ENCODE results near the gene ZNF787. TPM values are rescaled to one million over a fixed set of nuclear protein-coding genes. Genes with fewer than 3 reads are reported as not detected.

Gene ZNF787
- total and polyA plus RNA-seq, 2 of the 4 experiments (the other 2 are of a cell fraction) = 4.8 to 11.2 TPM

DNA sequence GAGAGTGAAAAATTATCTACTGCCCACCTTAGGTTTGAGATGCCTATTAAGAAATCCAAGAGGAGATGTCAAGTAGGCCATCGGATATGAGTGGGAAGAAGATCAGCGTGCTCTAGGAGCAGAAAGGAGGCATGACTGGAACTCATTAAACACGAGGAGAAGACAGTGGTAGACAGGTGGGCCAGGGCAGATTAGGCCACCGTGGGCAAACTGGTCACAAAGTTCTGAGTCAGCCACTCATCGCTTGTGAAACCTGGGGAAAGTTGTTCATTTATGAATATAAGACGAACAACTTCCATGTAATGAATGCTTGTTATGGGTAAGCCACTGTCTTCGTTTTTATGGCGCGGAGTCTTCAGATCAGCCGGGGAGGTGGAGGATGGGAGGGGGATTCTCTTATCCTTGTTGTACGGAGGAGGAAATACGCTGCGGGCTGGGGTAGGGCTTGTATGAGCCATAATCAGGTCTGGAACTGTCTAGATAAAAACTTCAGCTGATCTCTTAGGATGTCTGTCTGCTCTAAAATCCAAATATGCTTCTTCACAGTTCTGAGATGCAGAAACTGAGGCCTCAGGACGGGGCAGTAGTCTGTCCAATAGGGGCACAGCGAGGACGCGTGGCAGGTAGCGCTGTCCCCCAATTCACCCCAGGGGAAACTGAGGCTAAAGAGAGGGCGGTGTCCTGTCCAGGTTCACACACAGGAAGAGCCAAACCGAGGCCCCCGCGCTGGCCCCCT lies 18.9 kb upstream of the ZNF787 start:
- Histone ChIP-seq H2AFZ (replicated peaks; ENCODE audit: low read length, poor library complexity) (peak overlapping the region; percentile 95), H3K23ac (ENCODE audit: low read depth, low read length) (no peak overlapping the region), H3K9me1 (ENCODE audit: insufficient read depth, low read length) (peaks cover 22% of the 10 kb centered on the region), H4K8ac (ENCODE audit: low read depth in 2 of 2, low read length in 2 of 2) (peak overlapping the region; percentile 77 to 82), H2BK120ac (ENCODE audit: low read depth, low read length) (no peak overlapping the region), H3K18ac (ENCODE audit: low read depth, low read length) (no peak overlapping the region), H3K9me3 (ENCODE audit: control insufficient read depth, insufficient read depth, low read length) (no peaks in the 10 kb centered on the region), H3K27me3 (ENCODE audit: control insufficient read depth, insufficient read depth, low read length) (no peaks in the 10 kb centered on the region), H3K14ac (replicated peaks; ENCODE audit: low read depth, low read length) (peak overlapping the region; percentile 56), H3K9ac (ENCODE audit: low read depth, low read length) (peak overlapping the region; percentile 63), H4K5ac (ENCODE audit: low read depth, low read length) (peak overlapping the region; percentile 36), H4K20me1 (ENCODE audit: insufficient read depth, low read length) (peaks cover 3% of the 10 kb centered on the region; the same call in 1 of the 2 replicates), H3K36me3 (ENCODE audit: control insufficient read depth, insufficient read depth, low read length) (peaks cover 4% of the 10 kb centered on the region; the same call in 1 of the 2 replicates), H3K56ac (ENCODE audit: extremely low read depth, insufficient read depth, low read length) (peak overlapping the region; percentile 44; the same call in 1 of the 2 replicates), H3K27ac (ENCODE audit: insufficient read depth, low read length) (peak overlapping the region; percentile 73), H3K4me2 (ENCODE audit: low read depth, low read length) (peak overlapping the region; percentile 71), H2AK5ac (ENCODE audit: low read depth, low read length) (peak overlapping the region; percentile 44; the same call in 1 of the 2 replicates), H2BK20ac (ENCODE audit: low read depth, low read length) (no peak overlapping the region), H3K4ac (ENCODE audit: low read depth, low read length) (peak overlapping the region; percentile 62), H3K4me3 (ENCODE audit: insufficient read depth, low read depth, low read length) (peak overlapping the region; percentile 38), H3K79me1 (ENCODE audit: low read depth in 1 of 2, low read length in 2 of 2) (peaks cover 18 to 37% of the 10 kb centered on the region in 2 experiments), H3K4me1 (ENCODE audit: control insufficient read depth, insufficient read depth, low read length) (no peaks in the 10 kb centered on the region; the same call in 1 of the 2 replicates), H4K91ac (ENCODE audit: insufficient read depth, low read depth, low read length) (0 out of 2 replicates have a peak overlapping the region, but pooled peaks have one; percentile 35), H2BK15ac (ENCODE audit: low read depth, low read length) (no peak overlapping the region), H2BK5ac (ENCODE audit: low read depth, low read length, poor library complexity, severe bottlenecking) (peak overlapping the region; percentile 51), H2AK9ac (replicated peaks; ENCODE audit: low read depth, low read length, poor library complexity) (peak overlapping the region; percentile 69)
- POLR2A ChIA-PET (ENCODE audit: unreplicated experiment) = interaction anchor here (1.5 kb wide), 1 partner anchor 19 kb away, joined by 8 read pairs; the partner anchor contains the start of gene ZNF787
- CTCF ChIA-PET = interaction anchor here (0.6 kb wide), 1 partner anchor 193 kb away, joined by 3 read pairs; no protein-coding TSS in a partner anchor
- intact Hi-C loops (cut with micrococcal nuclease) = loop anchor here (2.0 kb wide), 2 partner anchors 19 to 59 kb away; partner anchors contain the start of gene ZNF787
- TF ChIP-seq, protein P1, sequence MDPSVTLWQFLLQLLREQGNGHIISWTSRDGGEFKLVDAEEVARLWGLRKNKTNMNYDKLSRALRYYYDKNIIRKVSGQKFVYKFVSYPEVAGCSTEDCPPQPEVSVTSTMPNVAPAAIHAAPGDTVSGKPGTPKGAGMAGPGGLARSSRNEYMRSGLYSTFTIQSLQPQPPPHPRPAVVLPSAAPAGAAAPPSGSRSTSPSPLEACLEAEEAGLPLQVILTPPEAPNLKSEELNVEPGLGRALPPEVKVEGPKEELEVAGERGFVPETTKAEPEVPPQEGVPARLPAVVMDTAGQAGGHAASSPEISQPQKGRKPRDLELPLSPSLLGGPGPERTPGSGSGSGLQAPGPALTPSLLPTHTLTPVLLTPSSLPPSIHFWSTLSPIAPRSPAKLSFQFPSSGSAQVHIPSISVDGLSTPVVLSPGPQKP (IDR thresholded peaks at IDR 0.05; ENCODE audit: borderline replicate concordance, low read depth, low read length) = no peak
- TF ChIP-seq RAD21 (IDR thresholded peaks at IDR 0.05; ENCODE audit: low read length) (no peak), MAFK (IDR thresholded peaks at IDR 0.05; ENCODE audit: low read depth, low read length) (no peak), RFX5 (IDR thresholded peaks at IDR 0.05; ENCODE audit: low read depth, low read length) (no peak), POLR2A (IDR thresholded peaks at IDR 0.05; ENCODE audit: low read depth, low read length) (no peak)
- TF ChIP-seq, protein P2, sequence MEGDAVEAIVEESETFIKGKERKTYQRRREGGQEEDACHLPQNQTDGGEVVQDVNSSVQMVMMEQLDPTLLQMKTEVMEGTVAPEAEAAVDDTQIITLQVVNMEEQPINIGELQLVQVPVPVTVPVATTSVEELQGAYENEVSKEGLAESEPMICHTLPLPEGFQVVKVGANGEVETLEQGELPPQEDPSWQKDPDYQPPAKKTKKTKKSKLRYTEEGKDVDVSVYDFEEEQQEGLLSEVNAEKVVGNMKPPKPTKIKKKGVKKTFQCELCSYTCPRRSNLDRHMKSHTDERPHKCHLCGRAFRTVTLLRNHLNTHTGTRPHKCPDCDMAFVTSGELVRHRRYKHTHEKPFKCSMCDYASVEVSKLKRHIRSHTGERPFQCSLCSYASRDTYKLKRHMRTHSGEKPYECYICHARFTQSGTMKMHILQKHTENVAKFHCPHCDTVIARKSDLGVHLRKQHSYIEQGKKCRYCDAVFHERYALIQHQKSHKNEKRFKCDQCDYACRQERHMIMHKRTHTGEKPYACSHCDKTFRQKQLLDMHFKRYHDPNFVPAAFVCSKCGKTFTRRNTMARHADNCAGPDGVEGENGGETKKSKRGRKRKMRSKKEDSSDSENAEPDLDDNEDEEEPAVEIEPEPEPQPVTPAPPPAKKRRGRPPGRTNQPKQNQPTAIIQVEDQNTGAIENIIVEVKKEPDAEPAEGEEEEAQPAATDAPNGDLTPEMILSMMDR (conservative IDR thresholded peaks at IDR 0.05; ENCODE audit: low read depth, low read length) = no peak
- DNase-seq (no peak), ATAC-seq (ENCODE audit: low read depth) (no peak)
- in situ Hi-C loops (cut with MboI; ENCODE audit: low sequenced_read_pairs) = loop anchor here (25.0 kb wide), 2 partner anchors 453 to 1678 kb away; partner anchors contain the start of genes CDC42EP5, EPN1 and LENG9
- dilution Hi-C loops (cut with HindIII; ENCODE audit: low sequenced_read_pairs, unreplicated experiment) = no loop called here
- 60% methylated on average over 4 of the region's 22 CpGs; no CpG with 5 or more reads in 1 of the 2 experiments for WGBS, 2 experiments (ENCODE audit: extremely low coverage in 2 of 2, insufficient read length in 1 of 2)
- no TSS peak for BruUV-seq (replicated peaks)

Data from IMR-90 (cell line).